K562 (cell line): ENCODE results near the gene ALCAM. TPM values are rescaled to one million over a fixed set of nuclear protein-coding genes. Genes with fewer than 3 reads are reported as not detected.

Experiments used
- ATAC-seq: fragments of 200-7000 bp; cut with Tn5 transposase; 3 replicates; pipeline ENCODE4 v1.9.1; 2020; ENCODE audit warnings: moderate library complexity
- BruUV-seq: library from RNA; stranded (reverse); fragments of 400-500 nt; replicated peaks from 2 replicates; lab custom pipeline; 2021; lab: Mats Ljungman, UMichigan
- CTCF ChIA-PET: fragments of 300-600 bp; formaldehyde crosslinking; extraction: SDS; loops from one replicate; lab custom pipeline; 2021; ENCODE audit warnings: low intra/inter-chr PET ratio; lab: Yijun Ruan, JAX
- POLR2A ChIA-PET: fragments of 300-600, 350-650 bp; sonication (Branson Sonifier 250); formaldehyde crosslinking; extraction: SDS; loops from one replicate; lab custom pipeline; 2021; ENCODE audit warnings: antibody characterized with exemption, inconsistent platforms; lab: Yijun Ruan, JAX
- DNase-seq, 4 experiments: peaks; one replicate each; pipeline versions ENCODE4 v3.0.0 to v3.0.0-alpha.2; 2011 to 2018; ENCODE audit warnings: low spot score in 3 of 4, mixed read lengths in 3 of 4; ENCODE audit errors: extremely low read depth in 1 of 4
- FAIRE-seq: peaks from 2 replicates; lab custom pipeline; 2011; peaks lifted over from hg19 to GRCh38; lab: Jason Lieb, UNC
- H2AFZ ChIP-seq: 2 replicates; pipeline ENCODE4 v1.6.0; 2011; ENCODE audit warnings: low read depth, low read length, control low read depth, inconsistent platforms
- H3K27ac ChIP-seq: fragments of 200-600 bp; 3 replicates; pipeline ENCODE4 v1.8.0; 2011; ENCODE audit warnings: low read depth, mild to moderate bottlenecking, control low read depth, inconsistent platforms, low read length, moderate library complexity, mixed read lengths; ENCODE audit errors: extremely low read depth
- H3K27me3 ChIP-seq, 2 experiments: fragments of 300-600 bp in 1 of 2; 2 replicates in 1 of 2; 3 replicates in 1 of 2; pipeline versions ENCODE4 v1.6.0 to v1.8.0; 2011; ENCODE audit warnings: inconsistent platforms in 2 of 2, low read length in 2 of 2, mild to moderate bottlenecking in 1 of 2, mixed read lengths in 1 of 2, moderate library complexity in 1 of 2; ENCODE audit not compliant: control insufficient read depth in 2 of 2, insufficient read depth in 2 of 2
- H3K36me3 ChIP-seq: fragments of 300-600 bp; 3 replicates; pipeline ENCODE4 v1.8.0; 2011; ENCODE audit warnings: mild to moderate bottlenecking, low read length, inconsistent platforms; ENCODE audit not compliant: control insufficient read depth, insufficient read depth
- H3K4me1 ChIP-seq, 2 experiments: fragments of 200-600 bp in 1 of 2; replicated peaks in 1 of 2; 2 replicates in 1 of 2; 3 replicates in 1 of 2; pipeline versions ENCODE4 v1.5.1 to v1.8.0; 2011; ENCODE audit warnings: inconsistent platforms in 2 of 2, low read length in 2 of 2, mild to moderate bottlenecking in 1 of 2, mixed read lengths in 1 of 2, moderate library complexity in 1 of 2; ENCODE audit not compliant: control insufficient read depth in 2 of 2, insufficient read depth in 2 of 2
- H3K4me2 ChIP-seq: 2 replicates; pipeline ENCODE4 v1.6.1; 2011; ENCODE audit warnings: low read length, control low read depth, inconsistent platforms, mixed read lengths; ENCODE audit not compliant: insufficient read depth
- H3K4me3 ChIP-seq: fragments of 200-600 bp; sonication (generic), shearing (Covaris generic); 2 replicates; pipeline ENCODE4 v1.5.1; 2016; ENCODE audit warnings: control low read depth, inconsistent platforms
- H3K79me2 ChIP-seq: fragments of 200-600 bp; 3 replicates; pipeline ENCODE4 v1.8.0; 2011; ENCODE audit warnings: low read length, inconsistent platforms; ENCODE audit not compliant: control insufficient read depth, insufficient read depth
- H3K9ac ChIP-seq, 2 experiments: 2 replicates each; pipeline versions ENCODE4 v1.6.0 to v1.6.1; 2011; ENCODE audit warnings: low read depth in 2 of 2, low read length in 2 of 2, control low read depth in 1 of 2, inconsistent platforms in 1 of 2, mild to moderate bottlenecking in 1 of 2, mixed read lengths in 1 of 2; ENCODE audit not compliant: insufficient read depth in 1 of 2
- H3K9me1 ChIP-seq: one replicate; pipeline ENCODE4 v1.6.0; 2011; ENCODE audit warnings: inconsistent platforms, mild to moderate bottlenecking, low read length, moderate library complexity; ENCODE audit not compliant: control insufficient read depth, insufficient read depth
- H3K9me3 ChIP-seq: replicated peaks from 2 replicates; pipeline ENCODE4 v1.5.1; 2011; ENCODE audit warnings: low read depth, low read length, inconsistent platforms; ENCODE audit not compliant: control insufficient read depth, insufficient read depth
- H4K20me1 ChIP-seq: replicated peaks from 2 replicates; pipeline ENCODE4 v1.6.1; 2011; ENCODE audit warnings: low read length, inconsistent platforms, mixed read lengths; ENCODE audit not compliant: control insufficient read depth, insufficient read depth
- ATF7 ChIP-seq: fragments of 450-650 bp; IDR thresholded peaks from 2 replicates; pipeline ENCODE4 v1.7.1; 2014; ENCODE audit warnings: mild to moderate bottlenecking, moderate library complexity
- MECOM ChIP-seq: fragments of 250-450 bp; sonication (Bioruptor Pico); IDR thresholded peaks from 2 replicates; pipeline ENCODE4 v1.8.0; 2022; ENCODE audit warnings: inconsistent platforms
- NFIX ChIP-seq: fragments of 250-450 bp; sonication (Bioruptor Pico); IDR thresholded peaks from 2 replicates; pipeline ENCODE4 v1.4.0; 2020; ENCODE audit warnings: low read depth, mild to moderate bottlenecking, moderate library complexity
- TGIF2 ChIP-seq: sonication (generic); formaldehyde crosslinking; IDR thresholded peaks from 2 replicates; pipeline ENCODE4 v1.8.1; 2022; ENCODE audit warnings: mild to moderate bottlenecking, missing genetic modification reagents, moderate library complexity
- TRIM24 ChIP-seq, 2 experiments: fragments of 450-650 bp; IDR thresholded peaks; 2 replicates each; pipeline ENCODE4 v1.6.1; 2016
- ZFX ChIP-seq: sonication (generic); formaldehyde crosslinking; IDR thresholded peaks from 2 replicates; pipeline ENCODE4 v1.8.0; 2022; ENCODE audit warnings: mild to moderate bottlenecking, missing genetic modification reagents, moderate library complexity
- ZNF140 ChIP-seq: fragments of 250-450 bp; sonication (Bioruptor Pico); IDR thresholded peaks from 2 replicates; pipeline ENCODE4 v1.8.0; 2021; ENCODE audit warnings: moderate library complexity, mild to moderate bottlenecking, inconsistent platforms
- ZNF184 ChIP-seq: sonication (generic); formaldehyde crosslinking; IDR thresholded peaks from 2 replicates; pipeline ENCODE4 v1.5.0; 2020; ENCODE audit warnings: missing genetic modification reagents
- ZNF75A ChIP-seq: fragments of 450-650 bp; formaldehyde crosslinking; IDR thresholded peaks from 2 replicates; pipeline ENCODE4 v1.4.0; 2020; ENCODE audit warnings: mild to moderate bottlenecking
- WGBS: fragments of 100-300 bp; shearing (Covaris generic); methylation state at CpG from one replicate; pipeline ENCODE4 v1.1.6; 2016; ENCODE audit warnings: low coverage, mixed read lengths; ENCODE audit not compliant: insufficient coverage; ENCODE audit errors: missing lambda C conversion rate; 5-methylcytosine and 5-hydroxymethylcytosine counted together
- in situ Hi-C: fragments of 300-500 bp; cut with MboI; formaldehyde crosslinking; loops from 4 replicates; pipeline ENCODE4 v1.15.0; 2018; ENCODE audit warnings: inconsistent platforms, mixed read lengths
- intact Hi-C: fragments of 100-400 bp; cut with micrococcal nuclease; formaldehyde crosslinking; loops from 2 replicates; pipeline ENCODE4 v1.14.2; 2022
- polyA plus RNA-seq, 8 experiments: library from polyadenylated mRNA; depleted of rRNA in 4 of 8; stranded (reverse) in 5 of 8; unstranded in 3 of 8; fragments of >200 nt; fragmentation: Nextera tagmentation in 2 of 8; fragmentation: Illumina TruSeq in 1 of 8; extraction: Ambion mirVana in 2 of 8; extraction: Trizol in 1 of 8; gene quantifications; 2 replicates each; pipeline versions ENCODE4 v1.2.1 to v1.2.3, GENCODE V29; 2011 to 2014; ENCODE audit warnings: inconsistent platforms in 1 of 8, missing spikeins in 1 of 8
- total RNA-seq, 7 experiments: library from RNA; depleted of rRNA in 6 of 7; stranded (reverse); fragments of >200 nt in 6 of 7; fragmentation: Illumina TruSeq in 2 of 7; extraction: Trizol in 2 of 7; gene quantifications; 2 replicates each; pipeline versions ENCODE4 v1.2.1 to v1.2.3, GENCODE V29; 2011 to 2021; ENCODE audit warnings: low replicate concordance in 1 of 7
- TF ChIP-seq, protein P1 (sequence below): fragments of 450-650 bp; IDR thresholded peaks from 2 replicates; pipeline ENCODE4 v1.6.1; 2017; ENCODE audit warnings: antibody characterized with exemption, mild to moderate bottlenecking
- TF ChIP-seq, protein P2 (sequence below): fragments of 250-450 bp; sonication (Bioruptor Pico); IDR thresholded peaks from 2 replicates; pipeline ENCODE4 v1.8.0; 2022; ENCODE audit warnings: moderate library complexity, mild to moderate bottlenecking, inconsistent platforms
- TF ChIP-seq, protein P3 (sequence below): fragments of 250-450 bp; sonication (Bioruptor Pico); IDR thresholded peaks from 2 replicates; pipeline ENCODE4 v1.4.0; 2020
- TF ChIP-seq, protein P4 (sequence below): fragments of 250-450 bp; sonication (Bioruptor Pico); IDR thresholded peaks from 2 replicates; pipeline ENCODE4 v1.8.0; 2021; ENCODE audit warnings: borderline replicate concordance, mild to moderate bottlenecking, moderate library complexity; ENCODE audit not compliant: poor library complexity, severe bottlenecking

Gene ALCAM
- total and polyA plus RNA-seq, 9 of the 15 experiments (the other 6 are each of a cell fraction or from before 2014, with no cell fraction given), result 0.03 to 0.98 (median 0.14) TPM; not detected in 1

- ChIA-PET POLR2A (no interaction called here), CTCF (no interaction called here)
- WGBS, result 0% methylated on average over 2 of the region's 2 CpGs
- intact Hi-C loops, result no loop called here
- no peaks in the 10 kb centered on the region for H3K79me2 ChIP-seq
- H3K4me3 ChIP-seq, result no peak overlapping the region
- H3K9me1 ChIP-seq, result no peaks in the 10 kb centered on the region
- FAIRE-seq, result no peak
- no peak for DNase-seq
- in situ Hi-C loops, result no loop called here
- no peaks in the 10 kb centered on the region for H3K9me3 ChIP-seq
- TF ChIP-seq TRIM24 (IDR thresholded peaks at IDR 0.05), result no peak
- TF ChIP-seq ZFX (CRISPR knock-in tag), result no peak
- no peak for TF ChIP-seq ZNF75A (CRISPR knock-in tag)
- TF ChIP-seq, protein P1, sequence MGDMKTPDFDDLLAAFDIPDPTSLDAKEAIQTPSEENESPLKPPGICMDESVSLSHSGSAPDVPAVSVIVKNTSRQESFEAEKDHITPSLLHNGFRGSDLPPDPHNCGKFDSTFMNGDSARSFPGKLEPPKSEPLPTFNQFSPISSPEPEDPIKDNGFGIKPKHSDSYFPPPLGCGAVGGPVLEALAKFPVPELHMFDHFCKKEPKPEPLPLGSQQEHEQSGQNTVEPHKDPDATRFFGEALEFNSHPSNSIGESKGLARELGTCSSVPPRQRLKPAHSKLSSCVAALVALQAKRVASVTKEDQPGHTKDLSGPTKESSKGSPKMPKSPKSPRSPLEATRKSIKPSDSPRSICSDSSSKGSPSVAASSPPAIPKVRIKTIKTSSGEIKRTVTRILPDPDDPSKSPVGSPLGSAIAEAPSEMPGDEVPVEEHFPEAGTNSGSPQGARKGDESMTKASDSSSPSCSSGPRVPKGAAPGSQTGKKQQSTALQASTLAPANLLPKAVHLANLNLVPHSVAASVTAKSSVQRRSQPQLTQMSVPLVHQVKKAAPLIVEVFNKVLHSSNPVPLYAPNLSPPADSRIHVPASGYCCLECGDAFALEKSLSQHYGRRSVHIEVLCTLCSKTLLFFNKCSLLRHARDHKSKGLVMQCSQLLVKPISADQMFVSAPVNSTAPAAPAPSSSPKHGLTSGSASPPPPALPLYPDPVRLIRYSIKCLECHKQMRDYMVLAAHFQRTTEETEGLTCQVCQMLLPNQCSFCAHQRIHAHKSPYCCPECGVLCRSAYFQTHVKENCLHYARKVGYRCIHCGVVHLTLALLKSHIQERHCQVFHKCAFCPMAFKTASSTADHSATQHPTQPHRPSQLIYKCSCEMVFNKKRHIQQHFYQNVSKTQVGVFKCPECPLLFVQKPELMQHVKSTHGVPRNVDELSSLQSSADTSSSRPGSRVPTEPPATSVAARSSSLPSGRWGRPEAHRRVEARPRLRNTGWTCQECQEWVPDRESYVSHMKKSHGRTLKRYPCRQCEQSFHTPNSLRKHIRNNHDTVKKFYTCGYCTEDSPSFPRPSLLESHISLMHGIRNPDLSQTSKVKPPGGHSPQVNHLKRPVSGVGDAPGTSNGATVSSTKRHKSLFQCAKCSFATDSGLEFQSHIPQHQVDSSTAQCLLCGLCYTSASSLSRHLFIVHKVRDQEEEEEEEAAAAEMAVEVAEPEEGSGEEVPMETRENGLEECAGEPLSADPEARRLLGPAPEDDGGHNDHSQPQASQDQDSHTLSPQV, result no peak
- TF ChIP-seq ZNF184, result no peak
- TF ChIP-seq, protein P2, sequence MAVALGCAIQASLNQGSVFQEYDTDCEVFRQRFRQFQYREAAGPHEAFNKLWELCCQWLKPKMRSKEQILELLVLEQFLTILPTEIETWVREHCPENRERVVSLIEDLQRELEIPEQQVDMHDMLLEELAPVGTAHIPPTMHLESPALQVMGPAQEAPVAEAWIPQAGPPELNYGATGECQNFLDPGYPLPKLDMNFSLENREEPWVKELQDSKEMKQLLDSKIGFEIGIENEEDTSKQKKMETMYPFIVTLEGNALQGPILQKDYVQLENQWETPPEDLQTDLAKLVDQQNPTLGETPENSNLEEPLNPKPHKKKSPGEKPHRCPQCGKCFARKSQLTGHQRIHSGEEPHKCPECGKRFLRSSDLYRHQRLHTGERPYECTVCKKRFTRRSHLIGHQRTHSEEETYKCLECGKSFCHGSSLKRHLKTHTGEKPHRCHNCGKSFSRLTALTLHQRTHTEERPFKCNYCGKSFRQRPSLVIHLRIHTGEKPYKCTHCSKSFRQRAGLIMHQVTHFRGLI, result no peak
- no peak for TF ChIP-seq TGIF2 (CRISPR knock-in tag)
- TF ChIP-seq, protein P3, sequence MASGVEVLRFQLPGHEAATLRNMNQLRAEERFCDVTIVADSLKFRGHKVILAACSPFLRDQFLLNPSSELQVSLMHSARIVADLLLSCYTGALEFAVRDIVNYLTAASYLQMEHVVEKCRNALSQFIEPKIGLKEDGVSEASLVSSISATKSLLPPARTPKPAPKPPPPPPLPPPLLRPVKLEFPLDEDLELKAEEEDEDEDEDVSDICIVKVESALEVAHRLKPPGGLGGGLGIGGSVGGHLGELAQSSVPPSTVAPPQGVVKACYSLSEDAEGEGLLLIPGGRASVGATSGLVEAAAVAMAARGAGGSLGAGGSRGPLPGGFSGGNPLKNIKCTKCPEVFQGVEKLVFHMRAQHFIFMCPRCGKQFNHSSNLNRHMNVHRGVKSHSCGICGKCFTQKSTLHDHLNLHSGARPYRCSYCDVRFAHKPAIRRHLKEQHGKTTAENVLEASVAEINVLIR (CRISPR knock-in tag), result no peak
- no peak for TF ChIP-seq ATF7
- TF ChIP-seq NFIX (CRISPR knock-in tag), result no peak
- TF ChIP-seq, protein P4, sequence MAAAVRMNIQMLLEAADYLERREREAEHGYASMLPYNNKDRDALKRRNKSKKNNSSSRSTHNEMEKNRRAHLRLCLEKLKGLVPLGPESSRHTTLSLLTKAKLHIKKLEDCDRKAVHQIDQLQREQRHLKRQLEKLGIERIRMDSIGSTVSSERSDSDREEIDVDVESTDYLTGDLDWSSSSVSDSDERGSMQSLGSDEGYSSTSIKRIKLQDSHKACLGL (CRISPR knock-in tag), result no peak
- TF ChIP-seq MECOM (CRISPR knock-in tag), result no peak
- TF ChIP-seq ZNF140 (CRISPR knock-in tag), result no peak
- BruUV-seq, result no TSS peak
- no peak overlapping the region for H3K9ac ChIP-seq
- no peak for ATAC-seq
- H3K4me1 ChIP-seq, result no peaks in the 10 kb centered on the region
- H3K27me3 ChIP-seq, result no peaks in the 10 kb centered on the region
- H3K27ac ChIP-seq, result no peak overlapping the region
- no peaks in the 10 kb centered on the region for H4K20me1 ChIP-seq
- no peak overlapping the region for H2AFZ ChIP-seq
- no peak overlapping the region for H3K4me2 ChIP-seq
- no peaks in the 10 kb centered on the region for H3K36me3 ChIP-seq
Observed at GRCh38 chr3:105599350-105599749, 232.6 kb downstream of the ALCAM start.
